A549 (cell line): ENCODE data around the gene UACA.

Experiments used
- CBX2 ChIP-seq: fragments of 200-600 bp; sonication (generic); IDR thresholded peaks from 2 replicates; pipeline ENCODE4 v1.6.1; 2016; ENCODE audit warnings: low read depth, mild to moderate bottlenecking, borderline replicate concordance
- PHF8 ChIP-seq: fragments of 200-600 bp; sonication (generic); IDR thresholded peaks from 2 replicates; pipeline ENCODE4 v1.6.1; 2016; ENCODE audit warnings: low read depth, mild to moderate bottlenecking, antibody characterized with exemption, moderate library complexity, borderline replicate concordance
- SMC3 ChIP-seq: fragments of >200 bp; sonication (Bioruptor Twin); formaldehyde crosslinking; IDR thresholded peaks from 3 replicates; pipeline ENCODE4 v1.6.1; 2018; ENCODE audit warnings: inconsistent platforms

DNA sequence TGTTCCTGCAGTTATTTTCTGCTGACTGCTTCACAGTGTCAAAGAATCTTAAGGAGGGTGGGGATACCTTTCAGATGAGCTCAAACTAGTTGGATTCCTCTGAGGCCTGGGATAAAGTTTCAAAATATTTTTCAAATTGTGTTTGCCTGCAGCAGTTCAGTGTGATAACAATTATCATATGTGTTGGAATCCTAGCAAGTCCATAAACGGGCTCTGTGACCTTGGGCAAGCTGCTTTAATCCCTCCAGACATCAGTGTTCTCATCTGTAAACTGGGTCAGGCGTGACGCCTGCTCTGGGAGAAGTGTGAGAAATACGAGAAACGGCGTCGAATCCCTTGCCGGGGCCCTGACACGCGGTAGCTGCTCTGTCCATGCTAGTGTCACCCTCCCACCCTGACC, 153.5 kb downstream of the UACA start:
- TF ChIP-seq SMC3, result no peak
- no peak for TF ChIP-seq PHF8
- no peak for TF ChIP-seq CBX2
